GM12873 (cell line): Measurements from ENCODE around the gene RAD51D.

ENCODE experiments used
- TF ChIP-seq, protein P1 (sequence below): IDR thresholded peaks from 2 replicates; pipeline ENCODE4 v1.5.1; 2012; ENCODE audit warnings: low read depth, mild to moderate bottlenecking, moderate library complexity, low read length, control low read depth; ENCODE audit not compliant: insufficient read depth; ENCODE audit errors: missing control alignments

RAD51D gene

DNA sequence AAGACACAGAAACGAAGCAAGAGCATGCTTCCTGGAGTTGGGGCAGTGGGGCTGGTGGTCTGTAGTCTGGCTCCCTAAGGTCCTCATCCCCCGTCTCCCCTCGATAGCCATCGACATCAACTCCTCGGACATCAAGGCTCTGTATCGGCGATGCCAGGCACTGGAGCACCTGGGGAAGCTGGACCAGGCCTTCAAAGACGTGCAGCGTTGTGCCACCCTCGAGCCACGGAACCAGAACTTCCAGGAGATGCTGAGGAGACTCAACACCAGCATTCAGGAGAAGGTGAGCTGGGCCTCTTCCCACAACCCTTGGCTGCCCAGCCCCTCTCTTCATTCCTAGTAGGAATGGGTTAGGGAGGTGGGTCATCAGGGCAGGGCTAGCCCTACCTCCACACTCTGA lies 30.3 kb upstream of the RAD51D start:
- TF ChIP-seq, protein P1, sequence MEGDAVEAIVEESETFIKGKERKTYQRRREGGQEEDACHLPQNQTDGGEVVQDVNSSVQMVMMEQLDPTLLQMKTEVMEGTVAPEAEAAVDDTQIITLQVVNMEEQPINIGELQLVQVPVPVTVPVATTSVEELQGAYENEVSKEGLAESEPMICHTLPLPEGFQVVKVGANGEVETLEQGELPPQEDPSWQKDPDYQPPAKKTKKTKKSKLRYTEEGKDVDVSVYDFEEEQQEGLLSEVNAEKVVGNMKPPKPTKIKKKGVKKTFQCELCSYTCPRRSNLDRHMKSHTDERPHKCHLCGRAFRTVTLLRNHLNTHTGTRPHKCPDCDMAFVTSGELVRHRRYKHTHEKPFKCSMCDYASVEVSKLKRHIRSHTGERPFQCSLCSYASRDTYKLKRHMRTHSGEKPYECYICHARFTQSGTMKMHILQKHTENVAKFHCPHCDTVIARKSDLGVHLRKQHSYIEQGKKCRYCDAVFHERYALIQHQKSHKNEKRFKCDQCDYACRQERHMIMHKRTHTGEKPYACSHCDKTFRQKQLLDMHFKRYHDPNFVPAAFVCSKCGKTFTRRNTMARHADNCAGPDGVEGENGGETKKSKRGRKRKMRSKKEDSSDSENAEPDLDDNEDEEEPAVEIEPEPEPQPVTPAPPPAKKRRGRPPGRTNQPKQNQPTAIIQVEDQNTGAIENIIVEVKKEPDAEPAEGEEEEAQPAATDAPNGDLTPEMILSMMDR: no peak

- TF ChIP-seq, protein P1: no peak
Measured at GRCh38 chr17:35148144-35148543, 28.5 kb upstream of the RAD51D start.

GRCh38 chr17:35147375-35147905 lies 27.8 kb upstream of the RAD51D start, which contains the start of gene UNC45B:
Gene UNC45B (plus strand): TSS chr17:35147817. CDS start chr17:35148264, 447 bp downstream.
- TF ChIP-seq, protein P1: no peak

DNA sequence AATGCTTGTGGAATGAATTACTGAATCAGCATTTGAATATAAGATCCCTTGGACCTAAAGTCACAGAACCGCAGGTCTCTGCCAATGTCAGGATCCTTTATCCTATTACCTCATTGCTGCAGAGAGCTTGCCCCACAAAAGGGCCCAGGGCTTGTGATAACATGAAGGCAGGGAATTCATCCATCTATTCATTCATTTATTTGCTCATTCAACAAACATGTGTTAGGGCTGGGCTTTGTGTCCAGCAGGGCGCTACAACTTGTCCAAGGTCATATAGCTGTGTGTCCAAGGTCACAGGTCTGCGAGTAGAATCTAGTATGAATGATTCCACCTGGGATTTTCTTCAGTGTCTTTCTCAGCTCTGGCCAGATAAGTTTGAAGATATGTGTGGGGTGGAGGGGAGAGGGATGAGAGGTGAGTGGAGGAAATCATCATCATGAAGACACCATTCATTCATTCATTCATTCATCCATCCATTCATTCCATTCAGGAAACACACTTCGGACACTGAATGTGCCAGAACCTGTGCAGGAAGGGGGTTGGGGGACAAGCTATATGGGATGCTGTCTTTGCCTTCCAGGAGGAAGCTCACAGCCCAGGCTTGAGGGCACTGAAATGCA lies 26.7 kb upstream of the RAD51D start:
- TF ChIP-seq, protein P1: no peak

DNA sequence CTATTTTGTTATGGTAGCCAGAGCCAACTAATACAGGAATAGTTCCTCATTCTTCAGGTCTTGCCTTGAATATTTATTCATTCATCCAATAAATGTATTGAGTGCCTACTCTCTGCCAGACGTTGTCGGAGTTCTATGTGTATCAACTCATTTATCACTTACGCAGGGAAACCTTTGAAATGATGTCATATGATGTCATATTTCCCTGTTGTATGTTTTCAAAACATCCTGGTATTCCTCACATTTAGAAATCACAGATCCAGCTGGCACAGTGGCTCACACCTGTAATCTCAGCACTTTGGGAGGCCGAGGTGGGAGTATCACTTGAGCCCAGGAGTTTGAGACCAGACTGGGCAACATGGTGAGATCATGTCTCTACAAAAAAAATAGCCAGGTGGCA lies 25.2 kb upstream of the RAD51D start:
- TF ChIP-seq, protein P1: no peak

GRCh38 chr17:35142467-35142796 lies 22.8 kb upstream of the RAD51D start:
- TF ChIP-seq, protein P1: no peak

GRCh38 chr17:35141681-35142466 lies 22.2 kb upstream of the RAD51D start, which contains the start of gene NLE1:
Gene NLE1 (minus strand): TSS chr17:35142303. CDS start chr17:35142275, 28 bp downstream.
- TF ChIP-seq, protein P1: peak; percentile 93
